Endothelial cell of umbilical vein (primary cell): ENCODE results near the gene BABAM2. TPM values are rescaled to one million over a fixed set of nuclear protein-coding genes. Genes with fewer than 3 reads are reported as not detected.

Experiments used
- BruUV-seq: library from RNA; stranded (reverse); fragments of 400-500 nt; replicated peaks from 2 replicates; lab custom pipeline; 2021; lab: Mats Ljungman, UMichigan
- CTCF ChIA-PET: fragments of 300-600, 350-600 bp; sonication (Branson Sonifier 250); formaldehyde crosslinking; loops from one replicate; lab custom pipeline; 2021; ENCODE audit warnings: antibody characterized with exemption, inconsistent platforms; lab: Charles Lee
- POLR2A ChIA-PET: fragments of 300-600, 350-600 bp; sonication (Branson Sonifier 250); formaldehyde crosslinking; loops from one replicate; lab custom pipeline; 2021; ENCODE audit warnings: antibody characterized with exemption, inconsistent platforms; lab: Charles Lee
- DNase-seq: peaks from one replicate; pipeline ENCODE4 v3.0.0-alpha.2; 2011; ENCODE audit warnings: low read depth, low spot score
- FAIRE-seq: peaks from 2 replicates; lab custom pipeline; 2011; peaks lifted over from hg19 to GRCh38; lab: Jason Lieb, UNC
- H2AFZ ChIP-seq: 2 replicates; pipeline ENCODE4 v1.6.0; 2012; ENCODE audit warnings: low read depth, low read length, control low read depth, inconsistent platforms
- H3K27ac ChIP-seq: 2 replicates; pipeline ENCODE4 v1.5.1; 2011; ENCODE audit warnings: low read depth, mild to moderate bottlenecking, control low read depth, low read length, moderate library complexity; ENCODE audit not compliant: insufficient read depth
- H3K27me3 ChIP-seq, 2 experiments: 2 replicates each; pipeline versions ENCODE4 v1.6.0 to v1.6.1; 2011; ENCODE audit warnings: low read length in 2 of 2, mixed read lengths in 1 of 2; ENCODE audit not compliant: control insufficient read depth in 2 of 2, insufficient read depth in 2 of 2
- H3K36me3 ChIP-seq, 2 experiments: 2 replicates in 1 of 2; 3 replicates in 1 of 2; pipeline ENCODE4 v1.5.1; 2011; ENCODE audit warnings: low read length in 2 of 2, mild to moderate bottlenecking in 1 of 2, moderate library complexity in 1 of 2; ENCODE audit not compliant: control insufficient read depth in 2 of 2, insufficient read depth in 2 of 2; ENCODE audit errors: extremely low read depth in 1 of 2
- H3K4me1 ChIP-seq: 3 replicates; pipeline ENCODE4 v1.5.1; 2011; ENCODE audit warnings: mild to moderate bottlenecking, low read length; ENCODE audit not compliant: control insufficient read depth, insufficient read depth; ENCODE audit errors: extremely low read depth
- H3K4me2 ChIP-seq: 2 replicates; pipeline ENCODE4 v1.6.1; 2011; ENCODE audit warnings: low read length, control low read depth, mixed read lengths; ENCODE audit not compliant: insufficient read depth
- H3K4me3 ChIP-seq, 3 experiments: fragments of 200-600 bp in 1 of 3; sonication (generic), shearing (Covaris generic) in 1 of 3; replicated peaks in 1 of 3; 2 replicates each; pipeline ENCODE4 v1.5.1; 2011 to 2016; ENCODE audit warnings: control low read depth in 3 of 3, low read length in 3 of 3, mild to moderate bottlenecking in 2 of 3, inconsistent platforms in 1 of 3, low read depth in 1 of 3, moderate library complexity in 1 of 3; ENCODE audit not compliant: insufficient read depth in 1 of 3
- H3K79me2 ChIP-seq: 2 replicates; pipeline ENCODE4 v1.6.0; 2012; ENCODE audit warnings: low read length, inconsistent platforms; ENCODE audit not compliant: control insufficient read depth, insufficient read depth
- H3K9ac ChIP-seq: replicated peaks from 2 replicates; pipeline ENCODE3; 2011; ENCODE audit warnings: low read length, control low read depth; ENCODE audit not compliant: insufficient read depth; ENCODE audit errors: extremely low read depth
- H3K9me1 ChIP-seq: replicated peaks from 3 replicates; pipeline ENCODE4 v1.6.0; 2011; ENCODE audit warnings: mild to moderate bottlenecking, low read length; ENCODE audit not compliant: control insufficient read depth, insufficient read depth; ENCODE audit errors: extremely low read depth
- H3K9me3 ChIP-seq: replicated peaks from 2 replicates; pipeline ENCODE4 v1.5.1; 2012; ENCODE audit warnings: low read length, inconsistent platforms; ENCODE audit not compliant: control insufficient read depth, insufficient read depth
- H4K20me1 ChIP-seq: replicated peaks from 2 replicates; pipeline ENCODE3; 2011; ENCODE audit warnings: mild to moderate bottlenecking, low read length; ENCODE audit not compliant: control insufficient read depth, insufficient read depth; ENCODE audit errors: extremely low read depth
- CTCF ChIP-seq, 2 donors: IDR thresholded peaks; 1 replicate in 1 of 2; 2 replicates in 1 of 2; pipeline ENCODE4 v1.5.1; 2011; ENCODE audit warnings: low read length in 2 of 2, mild to moderate bottlenecking in 2 of 2, moderate library complexity in 2 of 2, control low read depth in 1 of 2, inconsistent platforms in 1 of 2, low read depth in 1 of 2; ENCODE audit not compliant: insufficient read depth in 1 of 2; ENCODE audit errors: extremely low read depth in 1 of 2
- EZH2 ChIP-seq: IDR thresholded peaks from 2 replicates; pipeline ENCODE4 v1.6.1; 2012; ENCODE audit warnings: borderline replicate concordance, low read depth, mild to moderate bottlenecking, moderate library complexity, low read length, inconsistent platforms; ENCODE audit not compliant: severe bottlenecking
- FOS ChIP-seq: IDR thresholded peaks from 2 replicates; pipeline ENCODE4 v1.6.1; 2011; ENCODE audit warnings: mild to moderate bottlenecking, low read length, moderate library complexity, borderline replicate concordance; ENCODE audit not compliant: insufficient read depth
- GATA2 ChIP-seq: IDR thresholded peaks from 2 replicates; pipeline ENCODE4 v1.7.0; 2011; ENCODE audit warnings: low read depth, mild to moderate bottlenecking, moderate library complexity, mixed read lengths, low read length; ENCODE audit not compliant: insufficient read length, insufficient read depth
- JUN ChIP-seq: IDR thresholded peaks from 2 replicates; pipeline ENCODE4 v1.6.1; 2011; ENCODE audit warnings: borderline replicate concordance, low read depth; ENCODE audit not compliant: insufficient read length, insufficient read depth
- MAX ChIP-seq: IDR thresholded peaks from 2 replicates; pipeline ENCODE4 v1.6.1; 2011; ENCODE audit not compliant: insufficient read depth, insufficient read length
- MYC ChIP-seq: IDR thresholded peaks from one replicate; pipeline ENCODE4 v1.6.1; 2011; ENCODE audit warnings: mild to moderate bottlenecking, low read depth, low read length
- POLR2A ChIP-seq: IDR thresholded peaks from 2 replicates; pipeline ENCODE4 v1.6.1; 2012; ENCODE audit warnings: low read depth, mild to moderate bottlenecking, control low read depth, low read length
- POLR2AphosphoS5 ChIP-seq: IDR thresholded peaks from 2 replicates; pipeline ENCODE4 v1.6.1; 2012; ENCODE audit warnings: low read depth, mild to moderate bottlenecking, control low read depth, low read length, moderate library complexity; ENCODE audit not compliant: insufficient read depth
- dilution Hi-C: fragments of 300-500 bp; cut with MboI; formaldehyde crosslinking; loops from one replicate; pipeline ENCODE4 v1.15.0; 2019; ENCODE audit warnings: low sequenced_read_pairs; ENCODE audit not compliant: extremely low pct_ligation_motif_present
- intact Hi-C: fragments of 100-400 bp; cut with micrococcal nuclease; formaldehyde crosslinking; loops from one replicate; pipeline ENCODE4 v1.10.0; 2022
- polyA plus RNA-seq, 4 experiments: library from polyadenylated mRNA; depleted of rRNA in 3 of 4; stranded (reverse) in 3 of 4; unstranded in 1 of 4; fragments of >200 nt; gene quantifications; 2 replicates each; pipeline versions ENCODE4 v1.2.1 to v1.2.3, GENCODE V29; 2011 to 2012; ENCODE audit warnings: missing spikeins in 1 of 4
- total RNA-seq: library from RNA; stranded (reverse); gene quantifications from 2 replicates; pipeline ENCODE4 v1.2.3, GENCODE V29; 2021

The BABAM2 gene
- total and polyA plus RNA-seq, 2 donors (not counting 3 experiments of a cell fraction or from before 2014, with no cell fraction given) = 19.9 to 27.6 TPM

GRCh38 chr2:27907547-27907946 is 17.0 kb downstream of the BABAM2 start:
- no peak overlapping the region for H3K9ac ChIP-seq
- H3K4me2 ChIP-seq = no peak overlapping the region
- H3K27ac ChIP-seq = no peak overlapping the region
- ChIA-PET CTCF (interaction anchor here (1.6 kb wide), 1 partner anchor 14 kb away, joined by 3 read pairs; no protein-coding TSS in a partner anchor), POLR2A (no interaction called here)
- intact Hi-C loops (no loop called here), dilution Hi-C loops (no loop called here)
- no peaks in the 10 kb centered on the region for H3K9me3 ChIP-seq
- FAIRE-seq = no peak
- no peaks in the 10 kb centered on the region for H4K20me1 ChIP-seq
- no TSS peak for BruUV-seq
- H3K4me1 ChIP-seq = peaks cover 4% of the 10 kb centered on the region
- H3K36me3 ChIP-seq = no peaks in the 10 kb centered on the region
- DNase-seq = no peak
- no peaks in the 10 kb centered on the region for H3K9me1 ChIP-seq
- H2AFZ ChIP-seq = no peak overlapping the region
- no peaks in the 10 kb centered on the region for H3K79me2 ChIP-seq
- no peak overlapping the region for H3K4me3 ChIP-seq
- TF ChIP-seq JUN = no peak
- no peak for TF ChIP-seq EZH2
- no peak for TF ChIP-seq FOS
- H3K27me3 ChIP-seq = no peaks in the 10 kb centered on the region

GRCh38 chr2:27909901-27910300 is 19.4 kb downstream of the BABAM2 start:
- H3K36me3 ChIP-seq = no peaks in the 10 kb centered on the region
- no peak overlapping the region for H3K4me3 ChIP-seq
- TF ChIP-seq GATA2 (no peak), POLR2A (no peak), EZH2 (no peak), POLR2AphosphoS5 (no peak), MYC (no peak), CTCF (IDR thresholded peaks at IDR 0.05; ENCODE audit: extremely low read depth in 1 of 2, insufficient read depth in 1 of 2, low read depth in 1 of 2, low read length in 2 of 2) (no peak), JUN (no peak), FOS (no peak), MAX (no peak)
- no peaks in the 10 kb centered on the region for H4K20me1 ChIP-seq
- DNase-seq = no peak
- CTCF ChIA-PET = no interaction called here
- H3K4me1 ChIP-seq = peaks cover 4% of the 10 kb centered on the region
- POLR2A ChIA-PET = no interaction called here
- H3K79me2 ChIP-seq = no peaks in the 10 kb centered on the region
- no peaks in the 10 kb centered on the region for H3K9me3 ChIP-seq
- no peaks in the 10 kb centered on the region for H3K9me1 ChIP-seq
- H2AFZ ChIP-seq = no peak overlapping the region
- intact Hi-C loops (no loop called here), dilution Hi-C loops (no loop called here)
- BruUV-seq = no TSS peak
- no peak overlapping the region for H3K4me2 ChIP-seq
- no peak overlapping the region for H3K9ac ChIP-seq
- no peak for FAIRE-seq
- H3K27me3 ChIP-seq = no peaks in the 10 kb centered on the region
- H3K27ac ChIP-seq = no peak overlapping the region
